Muscle layer of colon (tissue), 2 donors: ENCODE results near the gene SLC5A10.

Experiments
- H3K27ac ChIP-seq: one replicate; pipeline ENCODE4 v1.7.0; 2013; ENCODE audit warnings: low read depth, mild to moderate bottlenecking, low read length, moderate library complexity
- H3K27me3 ChIP-seq, 2 donors: one replicate each; pipeline ENCODE4 v1.7.0; 2013; ENCODE audit warnings: low read length in 2 of 2, mild to moderate bottlenecking in 2 of 2; ENCODE audit not compliant: insufficient read depth in 2 of 2, control insufficient read depth in 1 of 2
- H3K36me3 ChIP-seq: one replicate; pipeline ENCODE4 v1.7.0; 2013; ENCODE audit warnings: mild to moderate bottlenecking, low read length; ENCODE audit not compliant: insufficient read depth
- H3K4me1 ChIP-seq: one replicate; pipeline ENCODE4 v1.7.0; 2013; ENCODE audit warnings: mild to moderate bottlenecking, low read length; ENCODE audit not compliant: insufficient read depth
- H3K4me3 ChIP-seq, 2 donors: one replicate each; pipeline ENCODE4 v1.7.0; 2013; ENCODE audit warnings: low read length in 2 of 2, low read depth in 1 of 2, mild to moderate bottlenecking in 1 of 2, moderate library complexity in 1 of 2
- H3K9ac ChIP-seq: one replicate; pipeline ENCODE4 v1.7.0; 2013; ENCODE audit warnings: low read length
- H3K9me3 ChIP-seq: one replicate; pipeline ENCODE4 v1.7.0; 2013; ENCODE audit warnings: mild to moderate bottlenecking, low read length
- donor health status: abdominal sarcoma.
- donor health status: Adenocarcinoma of cecum.

The SLC5A10 gene

DNA sequence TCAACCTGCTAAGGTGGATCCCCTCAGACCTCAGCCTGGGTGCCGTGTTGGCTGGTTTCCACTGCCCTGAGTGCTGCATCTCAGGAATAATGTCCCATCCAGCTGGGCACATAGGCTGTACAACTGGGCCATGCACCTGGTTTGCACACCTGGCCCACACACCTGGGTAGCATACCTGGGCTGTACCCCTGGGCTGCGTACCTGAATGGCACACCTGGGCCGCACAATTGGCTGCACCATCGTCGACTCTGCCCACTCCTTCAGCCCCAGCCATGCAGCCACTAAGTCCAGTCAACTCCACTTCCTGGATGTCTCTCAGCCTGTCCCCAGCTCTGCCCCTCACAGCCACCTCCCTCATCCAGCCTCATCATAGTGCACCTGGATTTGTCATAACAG, 7.9 kb downstream of the SLC5A10 start:
- Histone ChIP-seq H3K9ac (no peak overlapping the region), H3K9me3 (no peaks in the 10 kb centered on the region), H3K36me3 (no peaks in the 10 kb centered on the region), H3K27me3 (no peaks in the 10 kb centered on the region), H3K27ac (no peak overlapping the region), H3K4me1 (peaks cover 12% of the 10 kb centered on the region), H3K4me3 (no peak overlapping the region)

DNA sequence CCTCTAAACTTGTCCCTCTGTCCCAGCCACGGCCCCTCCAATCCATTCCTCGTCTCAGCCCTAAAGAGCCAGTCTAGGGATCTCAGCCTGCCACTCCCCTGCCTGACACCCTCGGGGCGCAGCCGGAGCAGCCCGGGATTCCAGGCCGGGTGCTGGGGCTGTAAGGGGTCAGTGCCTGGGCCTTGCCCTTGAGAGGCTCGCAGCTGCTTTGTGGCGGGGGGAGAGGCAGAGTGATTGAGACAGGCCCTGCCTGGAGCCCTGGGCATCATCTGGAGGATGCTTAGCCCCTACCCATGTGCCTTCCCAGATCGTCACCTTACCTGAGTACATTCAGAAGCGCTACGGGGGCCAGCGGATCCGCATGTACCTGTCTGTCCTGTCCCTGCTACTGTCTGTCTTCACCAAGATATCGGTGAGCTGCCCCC, 8.3 kb downstream of the SLC5A10 start:
- H3K27me3 ChIP-seq, result no peaks in the 10 kb centered on the region
- no peaks in the 10 kb centered on the region for H3K36me3 ChIP-seq
- H3K27ac ChIP-seq, result no peak overlapping the region
- peaks cover 12% of the 10 kb centered on the region for H3K4me1 ChIP-seq
- no peak overlapping the region for H3K9ac ChIP-seq
- H3K4me3 ChIP-seq, result no peak overlapping the region
- H3K9me3 ChIP-seq, result no peaks in the 10 kb centered on the region

GRCh38 chr17:18960803-18961511, 9.0 kb downstream of the SLC5A10 start:
- no peaks in the 10 kb centered on the region for H3K36me3 ChIP-seq
- no peaks in the 10 kb centered on the region for H3K9me3 ChIP-seq
- no peaks in the 10 kb centered on the region for H3K27me3 ChIP-seq
- H3K4me1 ChIP-seq, result peaks cover 12% of the 10 kb centered on the region
- no peak overlapping the region for H3K4me3 ChIP-seq
- H3K27ac ChIP-seq, result no peak overlapping the region
- H3K9ac ChIP-seq, result no peak overlapping the region

DNA sequence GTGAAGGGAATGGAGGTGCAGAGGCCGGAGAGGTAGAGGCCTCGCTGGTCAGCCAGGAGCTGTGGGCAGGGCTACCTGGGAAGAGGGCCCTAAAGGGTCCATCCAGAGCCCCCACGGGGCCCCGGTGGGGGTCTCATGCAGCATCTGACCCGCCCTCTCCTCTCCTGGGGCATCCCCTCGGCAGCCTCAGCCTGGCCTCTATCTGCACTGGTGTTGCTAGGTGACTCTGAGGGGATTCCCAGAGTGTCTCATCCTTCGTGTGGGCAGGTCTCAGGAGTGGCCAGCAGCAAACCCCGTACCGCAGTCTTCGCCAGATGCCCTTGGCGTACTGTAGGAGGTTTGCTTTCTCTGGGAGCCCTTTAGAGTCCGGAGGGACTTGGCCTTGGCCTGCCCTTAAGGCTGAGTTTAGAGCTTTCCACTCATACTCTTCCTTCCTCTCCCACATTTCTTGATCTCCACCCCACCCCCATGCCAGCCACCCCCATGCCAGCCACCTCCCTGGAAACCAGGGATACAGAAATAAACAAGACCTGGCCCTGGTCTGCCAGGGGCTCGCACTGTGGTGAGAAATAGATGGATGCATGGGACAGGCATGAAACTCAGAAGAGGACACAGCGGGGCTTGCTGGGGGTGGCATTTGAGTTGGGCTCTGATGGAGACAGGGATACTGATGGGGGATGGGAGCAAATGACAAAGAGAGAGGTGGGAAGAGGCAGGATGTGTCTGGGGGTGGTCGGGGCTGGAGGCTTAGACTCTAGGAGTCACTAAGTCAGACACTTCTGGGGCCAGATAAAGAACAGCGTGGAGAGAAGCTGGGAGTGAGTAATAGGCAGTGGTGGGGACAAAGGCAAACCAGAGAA, 9.9 kb downstream of the SLC5A10 start:
- no peaks in the 10 kb centered on the region for H3K27me3 ChIP-seq
- no peak overlapping the region for H3K27ac ChIP-seq
- H3K4me3 ChIP-seq, result no peak overlapping the region
- H3K9ac ChIP-seq, result no peak overlapping the region
- H3K9me3 ChIP-seq, result no peaks in the 10 kb centered on the region
- peaks cover 12% of the 10 kb centered on the region for H3K4me1 ChIP-seq
- H3K36me3 ChIP-seq, result no peaks in the 10 kb centered on the region

GRCh38 chr17:18962494-18962815, 10.5 kb downstream of the SLC5A10 start:
- H3K9me3 ChIP-seq, result no peaks in the 10 kb centered on the region
- H3K27ac ChIP-seq, result no peak overlapping the region
- H3K4me1 ChIP-seq, result peaks cover 12% of the 10 kb centered on the region
- H3K9ac ChIP-seq, result no peak overlapping the region
- no peaks in the 10 kb centered on the region for H3K36me3 ChIP-seq
- no peaks in the 10 kb centered on the region for H3K27me3 ChIP-seq
- no peak overlapping the region for H3K4me3 ChIP-seq

DNA sequence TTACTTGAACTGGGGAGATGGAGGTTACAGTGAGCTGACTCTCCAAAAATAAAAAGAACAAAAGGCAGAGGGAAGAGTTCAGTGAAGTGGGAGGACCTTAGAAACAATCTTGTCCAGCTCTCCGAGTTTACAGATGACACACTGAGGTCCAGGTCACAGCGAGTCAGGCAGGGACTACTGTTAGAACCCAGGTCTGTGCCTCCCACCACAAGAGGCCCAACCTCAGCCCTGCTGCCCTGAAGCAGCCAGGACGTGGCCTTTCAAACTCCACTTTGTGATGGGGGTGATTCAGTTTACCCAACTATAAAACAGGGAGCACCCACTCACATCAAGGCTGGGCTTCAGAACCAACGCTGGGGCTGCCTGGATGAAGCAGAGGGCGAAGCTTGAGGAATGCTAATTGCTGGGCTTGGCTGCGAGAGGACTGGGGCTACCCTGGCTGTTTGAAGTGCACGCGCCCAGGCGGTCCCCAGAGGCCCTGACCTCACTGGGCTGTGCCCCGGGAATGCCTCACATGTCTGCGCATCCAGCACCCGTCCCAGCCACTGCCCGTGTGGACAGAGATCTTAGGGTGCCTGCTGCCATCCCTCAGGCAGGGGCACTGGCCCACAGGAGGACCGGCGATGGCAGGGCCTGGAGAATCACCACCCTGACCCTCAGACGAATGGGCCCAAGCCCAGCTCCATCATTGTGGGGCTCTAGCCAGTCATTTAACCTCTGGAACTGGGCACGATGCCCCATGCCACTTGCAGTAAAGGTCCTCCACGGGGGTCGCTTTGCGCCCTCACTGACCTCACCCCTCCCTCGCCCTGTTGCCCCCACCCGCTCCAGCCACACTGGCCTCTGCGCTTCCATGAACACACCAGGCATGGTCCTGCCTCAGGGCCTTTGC, 11.4 kb downstream of the SLC5A10 start:
- Histone ChIP-seq H3K4me1 (peaks cover 12% of the 10 kb centered on the region), H3K9ac (no peak overlapping the region), H3K27me3 (no peaks in the 10 kb centered on the region), H3K9me3 (no peaks in the 10 kb centered on the region), H3K36me3 (no peaks in the 10 kb centered on the region), H3K27ac (no peak overlapping the region), H3K4me3 (no peak overlapping the region)

DNA sequence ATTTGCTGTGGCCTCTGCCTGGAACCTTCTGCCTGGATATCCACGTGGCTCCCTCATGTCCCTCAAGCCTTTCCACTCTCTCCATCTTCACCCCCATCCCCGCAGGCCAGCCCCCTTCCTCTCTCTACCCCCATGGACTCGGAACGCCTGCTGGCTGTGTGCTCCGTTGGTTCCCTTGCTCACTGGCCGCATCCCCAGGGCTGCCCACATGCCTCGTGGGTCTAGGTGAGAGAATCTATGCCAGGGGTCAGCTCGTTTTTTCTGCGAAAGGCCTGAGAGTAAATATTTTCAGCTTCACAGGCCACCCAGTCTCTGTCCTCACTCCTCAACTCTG, 12.0 kb downstream of the SLC5A10 start:
- H3K27me3 ChIP-seq, result no peaks in the 10 kb centered on the region
- H3K9me3 ChIP-seq, result no peaks in the 10 kb centered on the region
- H3K36me3 ChIP-seq, result no peaks in the 10 kb centered on the region
- H3K4me3 ChIP-seq, result no peak overlapping the region
- H3K27ac ChIP-seq, result no peak overlapping the region
- no peak overlapping the region for H3K9ac ChIP-seq
- peaks cover 12% of the 10 kb centered on the region for H3K4me1 ChIP-seq

GRCh38 chr17:18964550-18964949, 12.6 kb downstream of the SLC5A10 start:
- H3K4me3 ChIP-seq, result no peak overlapping the region
- no peaks in the 10 kb centered on the region for H3K9me3 ChIP-seq
- H3K27ac ChIP-seq, result no peak overlapping the region
- H3K4me1 ChIP-seq, result peaks cover 15% of the 10 kb centered on the region
- H3K27me3 ChIP-seq, result no peaks in the 10 kb centered on the region
- H3K9ac ChIP-seq, result no peak overlapping the region
- no peaks in the 10 kb centered on the region for H3K36me3 ChIP-seq

- Histone ChIP-seq H3K9ac (no peak overlapping the region), H3K36me3 (no peaks in the 10 kb centered on the region), H3K27me3 (no peaks in the 10 kb centered on the region), H3K4me3 (no peak overlapping the region), H3K27ac (no peak overlapping the region), H3K4me1 (peaks cover 20% of the 10 kb centered on the region), H3K9me3 (no peaks in the 10 kb centered on the region)
Measured at GRCh38 chr17:18965530-18966236, 13.7 kb downstream of the SLC5A10 start.

GRCh38 chr17:18966831-18967624, 15.1 kb downstream of the SLC5A10 start:
- H3K9me3 ChIP-seq, result no peaks in the 10 kb centered on the region
- H3K4me1 ChIP-seq, result peaks cover 9% of the 10 kb centered on the region
- H3K27me3 ChIP-seq, result no peaks in the 10 kb centered on the region
- no peaks in the 10 kb centered on the region for H3K36me3 ChIP-seq
- no peak overlapping the region for H3K9ac ChIP-seq
- H3K4me3 ChIP-seq, result no peak overlapping the region
- no peak overlapping the region for H3K27ac ChIP-seq
